Fibroblast of villous mesenchyme (primary cell): Measurements from ENCODE around the gene SSX4B. TPM values are rescaled to one million over a fixed set of nuclear protein-coding genes. Genes with fewer than 3 reads are reported as not detected.
"Not testable (repeated sequence)": the region's sequence is repeated elsewhere in the genome, so short reads cannot be mapped to it uniquely, and the experiment has no call there.

Source experiments
- DNase-seq: peaks from one replicate; pipeline ENCODE4 v3.0.0-alpha.2; 2010; ENCODE audit warnings: low read depth
- H3K4me3 ChIP-seq: 2 replicates; pipeline ENCODE4 v1.5.1; 2011; ENCODE audit warnings: low read depth, mild to moderate bottlenecking, low read length
- CTCF ChIP-seq: IDR thresholded peaks from 2 replicates; pipeline ENCODE4 v1.5.1; 2012; ENCODE audit warnings: low read depth, mild to moderate bottlenecking, low read length; ENCODE audit not compliant: insufficient read depth
- total RNA-seq: library from RNA; depleted of rRNA; stranded (reverse); fragments of >200 nt; gene quantifications from 2 replicates; pipeline ENCODE4 v1.2.3, GENCODE V29; 2012

Gene SSX4B
- total RNA-seq, 1 donor, result not detected

GRCh38 chrX:48450076-48450475, 38.3 kb upstream of the SSX4B start:
- no peak overlapping the region for H3K4me3 ChIP-seq
- no peak for TF ChIP-seq CTCF
- DNase-seq, result no peak

GRCh38 chrX:48447201-48447600, 35.4 kb upstream of the SSX4B start:
- not testable (repeated sequence) for H3K4me3 ChIP-seq, DNase-seq

GRCh38 chrX:48433713-48434112, 22.0 kb upstream of the SSX4B start:
- H3K4me3 ChIP-seq, DNase-seq: not testable (repeated sequence)

GRCh38 chrX:48430166-48430565, 18.4 kb upstream of the SSX4B start:
- not testable (repeated sequence) for H3K4me3 ChIP-seq
- DNase-seq, result peak; percentile 28

- H3K4me3 ChIP-seq, DNase-seq: not testable (repeated sequence)
Observed at GRCh38 chrX:48429606-48430005, 17.8 kb upstream of the SSX4B start.

GRCh38 chrX:48427027-48427716, 15.4 kb upstream of the SSX4B start:
- not testable (repeated sequence) for H3K4me3 ChIP-seq, DNase-seq

GRCh38 chrX:48397825-48398224, 13.9 kb downstream of the SSX4B start:
- H3K4me3 ChIP-seq, DNase-seq: not testable (repeated sequence)

- not testable (repeated sequence) for H3K4me3 ChIP-seq, DNase-seq
Observed at GRCh38 chrX:48396931-48397330, 14.8 kb downstream of the SSX4B start.

GRCh38 chrX:48383239-48383638, 28.5 kb downstream of the SSX4B start, which contains the start of gene SSX4:
Gene SSX4 (plus strand): TSS chrX:48383539. CDS start chrX:48384054, 515 bp downstream.
- not testable (repeated sequence) for DNase-seq, H3K4me3 ChIP-seq

- H3K4me3 ChIP-seq, DNase-seq: not testable (repeated sequence)
Observed at GRCh38 chrX:48370408-48370807, 41.4 kb downstream of the SSX4B start.

- DNase-seq, H3K4me3 ChIP-seq: not testable (repeated sequence)
Observed at GRCh38 chrX:48367717-48368408, 43.9 kb downstream of the SSX4B start.

- not testable (repeated sequence) for DNase-seq, H3K4me3 ChIP-seq
Observed at GRCh38 chrX:48359281-48359680, 52.5 kb downstream of the SSX4B start.

- H3K4me3 ChIP-seq, result no peak overlapping the region
- TF ChIP-seq CTCF, result no peak
- DNase-seq, result no peak
Observed at GRCh38 chrX:48357681-48358080, 54.1 kb downstream of the SSX4B start.

- H3K4me3 ChIP-seq, DNase-seq: not testable (repeated sequence)
Observed at GRCh38 chrX:48356315-48357094, 55.3 kb downstream of the SSX4B start, which contains the start of gene SSX3. Gene SSX3 (minus strand): TSS chrX:48356703. CDS start chrX:48355249, 1,454 bp downstream.
